Activated naive CD4-positive, alpha-beta T cell treated with anti-CD3 and anti-CD28 coated beads, Interleukin-2, amount 50 U/mL, for 24 hours (primary cell): Measurements from ENCODE around the gene NGFR.
A peak's percentile ranks its signal among the peaks of the same experiment; 100 is the strongest.

Experiments
- H3K27ac Mint-ChIP-seq: one replicate; pipeline ENCODE4 v1.8.0; 2021; ENCODE audit warnings: mild to moderate bottlenecking, mixed read lengths
- H3K27me3 Mint-ChIP-seq: one replicate; pipeline ENCODE4 v1.8.0; 2021; ENCODE audit warnings: mixed read lengths
- H3K36me3 Mint-ChIP-seq: one replicate; pipeline ENCODE4 v1.8.0; 2021; ENCODE audit warnings: mixed read lengths
- H3K4me1 Mint-ChIP-seq: one replicate; pipeline ENCODE4 v1.8.0; 2021; ENCODE audit warnings: mixed read lengths
- H3K4me3 Mint-ChIP-seq: one replicate; pipeline ENCODE4 v1.8.0; 2021; ENCODE audit warnings: mild to moderate bottlenecking, mixed read lengths
- H3K9me3 Mint-ChIP-seq: one replicate; pipeline ENCODE4 v1.8.0; 2021; ENCODE audit warnings: mixed read lengths

Gene NGFR

GRCh38 chr17:49483599-49484509 lies 11.2 kb upstream of the NGFR start:
- Mint-ChIP-seq H3K9me3 (no peaks in the 10 kb centered on the region), H3K27ac (no peak overlapping the region), H3K27me3 (peaks cover 13% of the 10 kb centered on the region), H3K4me1 (peaks cover 5% of the 10 kb centered on the region), H3K36me3 (no peaks in the 10 kb centered on the region), H3K4me3 (no peak overlapping the region)

DNA sequence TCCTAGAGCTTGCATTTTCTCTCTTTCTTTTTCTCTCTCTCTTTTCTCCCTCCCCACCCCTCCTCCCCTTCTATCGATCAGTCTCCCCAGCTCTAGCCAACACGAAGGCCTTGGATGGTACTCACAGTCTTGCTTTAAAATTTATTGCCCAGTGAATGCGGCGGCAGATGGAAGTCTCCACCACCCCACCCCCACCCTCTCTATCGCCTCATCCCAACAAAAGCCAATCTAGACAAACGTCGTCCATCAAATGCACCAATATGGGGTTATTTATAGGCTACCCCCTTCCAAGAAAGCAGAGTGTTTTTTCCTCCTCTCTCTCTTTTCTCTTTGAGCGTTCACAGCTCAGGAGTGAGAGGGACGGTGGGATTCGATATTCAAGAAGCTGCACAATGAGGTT lies 10.5 kb upstream of the NGFR start:
- Mint-ChIP-seq H3K4me1 (peaks cover 5% of the 10 kb centered on the region), H3K36me3 (no peaks in the 10 kb centered on the region), H3K9me3 (no peaks in the 10 kb centered on the region), H3K27me3 (peaks cover 14% of the 10 kb centered on the region), H3K4me3 (no peak overlapping the region), H3K27ac (no peak overlapping the region)

- peaks cover 18% of the 10 kb centered on the region for H3K27me3 Mint-ChIP-seq
- H3K4me1 Mint-ChIP-seq = peaks cover 5% of the 10 kb centered on the region
- no peak overlapping the region for H3K4me3 Mint-ChIP-seq
- no peak overlapping the region for H3K27ac Mint-ChIP-seq
- no peaks in the 10 kb centered on the region for H3K9me3 Mint-ChIP-seq
- no peaks in the 10 kb centered on the region for H3K36me3 Mint-ChIP-seq
Measured at GRCh38 chr17:49486012-49486641, 9.0 kb upstream of the NGFR start.

DNA sequence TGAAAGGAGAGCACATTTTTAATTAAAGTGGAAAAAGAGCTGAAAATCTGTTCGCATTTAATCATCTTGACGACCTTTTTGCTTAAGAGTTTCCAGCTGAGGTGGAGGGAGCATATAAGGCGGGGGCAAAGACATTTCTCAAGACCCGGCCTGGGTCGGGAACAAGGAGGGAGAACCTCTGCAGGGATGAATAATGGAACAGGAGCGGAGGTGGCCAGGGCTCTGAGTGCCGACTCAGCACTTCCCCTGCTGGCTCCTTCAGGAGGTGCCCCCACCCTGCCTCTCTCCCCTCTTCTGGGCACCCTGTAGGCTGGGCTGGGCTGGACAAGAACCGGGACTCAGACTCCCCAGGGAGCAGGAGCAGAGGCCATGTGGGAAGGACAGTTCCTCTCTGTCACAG lies 7.9 kb upstream of the NGFR start:
- Mint-ChIP-seq H3K27me3 (peaks cover 18% of the 10 kb centered on the region), H3K4me3 (no peak overlapping the region), H3K4me1 (peaks cover 5% of the 10 kb centered on the region), H3K9me3 (no peaks in the 10 kb centered on the region), H3K27ac (no peak overlapping the region), H3K36me3 (no peaks in the 10 kb centered on the region)

DNA sequence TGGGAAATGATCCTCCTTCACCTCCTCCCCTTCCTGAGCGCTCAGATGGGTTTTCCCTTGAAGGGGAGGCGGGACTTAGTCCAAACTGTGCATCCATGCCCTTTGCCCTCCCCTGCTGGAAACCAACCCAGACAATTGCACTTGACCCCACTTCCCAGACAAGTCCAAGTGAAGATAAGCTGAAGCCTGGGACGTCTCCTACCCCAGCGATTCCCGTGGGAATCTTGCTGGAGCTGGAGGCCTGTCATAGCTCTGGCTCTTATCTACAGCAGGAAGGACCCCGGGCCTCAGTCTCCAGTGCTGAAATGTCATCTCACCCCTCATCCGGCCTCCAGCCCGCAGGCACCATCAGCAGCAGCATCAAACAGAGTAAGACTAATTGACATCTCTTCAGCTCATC lies 6.5 kb upstream of the NGFR start:
- H3K4me3 Mint-ChIP-seq = no peak overlapping the region
- peaks cover 5% of the 10 kb centered on the region for H3K4me1 Mint-ChIP-seq
- H3K27me3 Mint-ChIP-seq = peaks cover 18% of the 10 kb centered on the region
- H3K9me3 Mint-ChIP-seq = no peaks in the 10 kb centered on the region
- H3K27ac Mint-ChIP-seq = no peak overlapping the region
- no peaks in the 10 kb centered on the region for H3K36me3 Mint-ChIP-seq

- Mint-ChIP-seq H3K9me3 (no peaks in the 10 kb centered on the region), H3K27me3 (peaks cover 18% of the 10 kb centered on the region), H3K27ac (no peak overlapping the region), H3K4me1 (peaks cover 5% of the 10 kb centered on the region), H3K4me3 (no peak overlapping the region), H3K36me3 (no peaks in the 10 kb centered on the region)
Measured at GRCh38 chr17:49489348-49489747, 5.7 kb upstream of the NGFR start.

GRCh38 chr17:49490276-49490675 lies 4.8 kb upstream of the NGFR start:
- H3K4me3 Mint-ChIP-seq = no peak overlapping the region
- H3K36me3 Mint-ChIP-seq = no peaks in the 10 kb centered on the region
- peaks cover 5% of the 10 kb centered on the region for H3K4me1 Mint-ChIP-seq
- H3K9me3 Mint-ChIP-seq = no peaks in the 10 kb centered on the region
- H3K27ac Mint-ChIP-seq = peak overlapping the region; percentile 11
- H3K27me3 Mint-ChIP-seq = peaks cover 18% of the 10 kb centered on the region

- H3K4me1 Mint-ChIP-seq = peaks cover 9% of the 10 kb centered on the region
- no peak overlapping the region for H3K4me3 Mint-ChIP-seq
- H3K27me3 Mint-ChIP-seq = peaks cover 15% of the 10 kb centered on the region
- H3K9me3 Mint-ChIP-seq = no peaks in the 10 kb centered on the region
- no peak overlapping the region for H3K27ac Mint-ChIP-seq
- no peaks in the 10 kb centered on the region for H3K36me3 Mint-ChIP-seq
Measured at GRCh38 chr17:49491192-49491769, 3.8 kb upstream of the NGFR start.

- Mint-ChIP-seq H3K36me3 (no peaks in the 10 kb centered on the region), H3K4me3 (peak overlapping the region; percentile 74), H3K27me3 (peaks cover 21% of the 10 kb centered on the region), H3K9me3 (no peaks in the 10 kb centered on the region), H3K4me1 (peaks cover 15% of the 10 kb centered on the region), H3K27ac (no peak overlapping the region)
Measured at GRCh38 chr17:49494399-49494985, 601 bp upstream of the NGFR start.

- H3K4me1 Mint-ChIP-seq = peaks cover 15% of the 10 kb centered on the region
- no peaks in the 10 kb centered on the region for H3K36me3 Mint-ChIP-seq
- H3K9me3 Mint-ChIP-seq = no peaks in the 10 kb centered on the region
- H3K27ac Mint-ChIP-seq = no peak overlapping the region
- H3K4me3 Mint-ChIP-seq = peak overlapping the region; percentile 71
- H3K27me3 Mint-ChIP-seq = peaks cover 26% of the 10 kb centered on the region
Measured at GRCh38 chr17:49495842-49496182, 719 bp downstream of the NGFR start.

GRCh38 chr17:49496183-49496866 lies 1.2 kb downstream of the NGFR start:
- peaks cover 15% of the 10 kb centered on the region for H3K4me1 Mint-ChIP-seq
- H3K27ac Mint-ChIP-seq = no peak overlapping the region
- H3K27me3 Mint-ChIP-seq = peaks cover 26% of the 10 kb centered on the region
- H3K9me3 Mint-ChIP-seq = no peaks in the 10 kb centered on the region
- H3K4me3 Mint-ChIP-seq = peak overlapping the region; percentile 71
- H3K36me3 Mint-ChIP-seq = no peaks in the 10 kb centered on the region

DNA sequence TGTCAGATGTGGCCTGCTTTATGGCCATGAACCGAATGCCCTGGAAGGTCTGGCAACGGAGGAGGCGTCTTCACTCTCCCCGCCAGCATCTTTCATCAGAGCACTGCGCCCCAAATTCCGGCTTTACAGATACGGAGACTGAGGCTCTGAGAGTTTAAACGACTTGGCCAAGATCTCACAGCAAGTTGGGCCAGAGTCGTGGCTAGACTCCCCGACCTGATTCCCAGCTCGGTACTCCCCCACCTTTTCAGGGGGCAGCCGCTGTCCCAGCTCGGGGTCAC lies 1.7 kb downstream of the NGFR start:
- Mint-ChIP-seq H3K9me3 (no peaks in the 10 kb centered on the region), H3K27me3 (peaks cover 29% of the 10 kb centered on the region), H3K4me3 (peak overlapping the region; percentile 71), H3K27ac (no peak overlapping the region), H3K36me3 (no peaks in the 10 kb centered on the region), H3K4me1 (peaks cover 15% of the 10 kb centered on the region)

DNA sequence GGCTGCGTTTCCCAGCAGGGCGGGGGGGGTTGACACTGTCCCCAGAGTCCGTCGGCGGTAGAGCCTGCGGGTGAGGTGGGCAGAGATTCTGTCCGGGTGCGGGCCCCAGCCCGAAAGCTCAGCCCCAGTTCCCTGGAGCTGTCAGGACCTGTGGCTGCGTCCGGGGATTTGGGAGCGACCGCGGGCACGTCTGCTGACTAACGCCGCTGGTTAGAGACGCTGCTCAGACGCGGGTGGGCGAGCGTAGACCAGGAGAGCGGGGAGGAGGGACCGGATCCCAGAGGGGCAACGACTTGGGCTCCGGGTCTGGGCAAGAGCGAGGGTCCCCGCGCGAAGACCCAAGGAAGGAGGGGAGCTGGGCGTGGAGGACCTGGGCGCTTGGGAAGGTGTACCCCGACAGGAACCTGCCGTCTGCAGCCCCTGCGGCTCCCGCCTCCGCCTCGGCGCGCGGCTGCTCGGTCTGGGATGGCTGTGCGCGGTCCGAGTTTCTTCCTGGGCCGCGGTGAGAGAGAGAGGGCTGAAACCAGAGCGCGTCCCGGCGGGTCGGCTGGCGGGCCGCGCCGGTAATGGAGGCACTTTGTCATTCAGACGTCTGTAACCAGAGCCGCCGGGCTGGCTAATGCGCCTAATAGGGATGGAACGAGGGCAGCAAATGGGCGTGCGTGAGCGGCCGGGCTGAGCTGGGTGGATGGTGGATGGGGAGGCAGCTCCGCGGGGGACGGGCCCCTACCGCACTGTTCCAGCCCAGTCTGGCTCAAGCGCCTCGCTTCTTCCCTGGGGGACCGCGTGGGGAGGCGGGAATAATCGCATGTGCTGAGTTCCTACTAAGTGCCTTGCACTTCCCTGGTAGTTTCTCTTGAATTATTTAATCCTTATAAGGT lies 2.3 kb downstream of the NGFR start:
- no peak overlapping the region for H3K27ac Mint-ChIP-seq
- H3K4me3 Mint-ChIP-seq = peak overlapping the region; percentile 71
- no peaks in the 10 kb centered on the region for H3K9me3 Mint-ChIP-seq
- H3K4me1 Mint-ChIP-seq = peaks cover 15% of the 10 kb centered on the region
- peaks cover 31% of the 10 kb centered on the region for H3K27me3 Mint-ChIP-seq
- H3K36me3 Mint-ChIP-seq = no peaks in the 10 kb centered on the region

DNA sequence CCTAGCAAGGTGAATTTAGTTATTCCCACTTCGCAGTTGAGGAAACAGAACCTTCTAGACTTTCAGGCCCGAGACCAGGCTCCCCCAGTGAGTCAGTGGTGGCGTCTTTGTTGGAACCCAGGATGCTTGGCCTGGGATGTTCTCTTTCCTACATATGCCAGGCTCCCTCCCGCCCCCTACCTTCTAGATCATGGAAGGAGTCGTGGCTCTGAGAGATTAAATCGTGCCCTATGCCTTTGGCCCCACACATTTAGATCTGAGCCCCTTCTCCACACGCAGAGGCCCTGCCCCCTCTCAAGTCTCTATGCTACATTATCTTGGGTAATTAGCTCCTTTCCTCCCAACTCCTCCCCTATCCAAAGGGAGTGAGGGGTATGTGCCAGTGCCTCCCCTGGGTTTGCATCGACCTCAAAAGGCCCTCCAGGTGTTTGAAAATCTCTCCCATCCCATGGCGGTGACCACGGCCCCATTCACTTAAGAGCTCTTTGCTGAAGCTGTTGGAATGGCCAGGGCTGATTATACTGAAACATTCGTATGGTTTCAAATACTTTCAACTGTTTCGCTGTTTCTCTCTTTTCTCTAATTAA lies 3.0 kb downstream of the NGFR start:
- Mint-ChIP-seq H3K4me3 (peak overlapping the region; percentile 71), H3K4me1 (peaks cover 15% of the 10 kb centered on the region), H3K27ac (no peak overlapping the region), H3K27me3 (peaks cover 34% of the 10 kb centered on the region), H3K36me3 (no peaks in the 10 kb centered on the region), H3K9me3 (no peaks in the 10 kb centered on the region)
